K562 (cell line): Measurements from ENCODE around the gene TRNT1. TPM values are rescaled to one million over a fixed set of nuclear protein-coding genes. Genes with fewer than 3 reads are reported as not detected.

Experiments
- BCOR ChIP-seq: fragments of 450-650 bp; IDR thresholded peaks from 2 replicates; pipeline ENCODE4 v1.6.1; 2016
- BRD4 ChIP-seq: fragments of 200-600 bp; sonication (generic); IDR thresholded peaks from 2 replicates; pipeline ENCODE4 v1.6.1; 2017; ENCODE audit warnings: inconsistent platforms
- CREB3L1 ChIP-seq: fragments of 450-650 bp; IDR thresholded peaks from 2 replicates; pipeline ENCODE4 v1.6.1; 2014; ENCODE audit warnings: low read depth, mild to moderate bottlenecking, moderate library complexity, borderline replicate concordance
- DNMT1 ChIP-seq: fragments of 450-650 bp; IDR thresholded peaks from 2 replicates; pipeline ENCODE4 v1.6.1; 2016; ENCODE audit warnings: antibody characterized with exemption, mild to moderate bottlenecking
- ELF2 ChIP-seq: fragments of 250-450 bp; sonication (Bioruptor Pico); IDR thresholded peaks from 2 replicates; pipeline ENCODE4 v1.5.0; 2021; ENCODE audit warnings: mild to moderate bottlenecking
- EWSR1 ChIP-seq: fragments of 450-650 bp; IDR thresholded peaks from 2 replicates; pipeline ENCODE4 v1.6.1; 2018; ENCODE audit warnings: borderline replicate concordance, mild to moderate bottlenecking, low read depth, moderate library complexity; ENCODE audit not compliant: partially characterized antibody
- FOS ChIP-seq: IDR thresholded peaks from 3 replicates; pipeline ENCODE4 v1.6.1; 2011; ENCODE audit not compliant: insufficient read length; ENCODE audit errors: extremely low read depth
- FOXJ3 ChIP-seq: sonication (generic); formaldehyde crosslinking; IDR thresholded peaks from 2 replicates; pipeline ENCODE4 v1.4.0; 2020; ENCODE audit warnings: mild to moderate bottlenecking, missing genetic modification reagents
- MAFG ChIP-seq: fragments of 450-650 bp; conservative IDR thresholded peaks from 2 replicates; pipeline ENCODE4 v1.6.1; 2016; ENCODE audit warnings: missing genetic modification characterization, missing compliant biosample characterization
- MTF1 ChIP-seq: fragments of 250-450 bp; sonication (Bioruptor Pico); IDR thresholded peaks from 2 replicates; pipeline ENCODE4 v1.9.0; 2021; ENCODE audit warnings: moderate library complexity, mild to moderate bottlenecking, inconsistent platforms, borderline replicate concordance
- MYBL2 ChIP-seq, 2 experiments: fragments of 450-650 bp in 1 of 2; sonication (generic) in 1 of 2; formaldehyde crosslinking in 1 of 2; IDR thresholded peaks; 2 replicates each; pipeline versions ENCODE4 v1.6.1 to v1.8.1; 2017 to 2022; ENCODE audit warnings: borderline replicate concordance in 1 of 2, inconsistent platforms in 1 of 2, low read depth in 1 of 2, mild to moderate bottlenecking in 1 of 2, missing genetic modification reagents in 1 of 2, moderate library complexity in 1 of 2
- NCOA2 ChIP-seq, 2 experiments: fragments of 450-650 bp; IDR thresholded peaks; 2 replicates each; pipeline ENCODE4 v1.6.1; 2018; ENCODE audit warnings: mild to moderate bottlenecking in 2 of 2, moderate library complexity in 1 of 2; ENCODE audit not compliant: partially characterized antibody in 2 of 2
- NFYB ChIP-seq: IDR thresholded peaks from 2 replicates; pipeline ENCODE4 v1.6.1; 2011; ENCODE audit warnings: mild to moderate bottlenecking, moderate library complexity; ENCODE audit not compliant: insufficient read length; ENCODE audit errors: extremely low read depth
- PTBP1 ChIP-seq: fragments of 200-400 bp; formaldehyde crosslinking; IDR thresholded peaks from 2 replicates; pipeline ENCODE4 v1.6.1; 2017; ENCODE audit warnings: low read depth, low read length
- STAT5A ChIP-seq: IDR thresholded peaks from 2 replicates; pipeline ENCODE4 v1.6.1; 2012; ENCODE audit warnings: low read length, inconsistent platforms, borderline replicate concordance
- TEAD2 ChIP-seq: fragments of 450-650 bp; IDR thresholded peaks from 2 replicates; pipeline ENCODE4 v1.6.1; 2016; ENCODE audit warnings: missing genetic modification characterization, control low read depth, missing compliant biosample characterization
- TRIM24 ChIP-seq, 2 experiments: fragments of 450-650 bp; IDR thresholded peaks; 2 replicates each; pipeline ENCODE4 v1.6.1; 2016
- USF1 ChIP-seq: sonication (generic); formaldehyde crosslinking; IDR thresholded peaks from 2 replicates; pipeline ENCODE4 v1.9.0; 2022; ENCODE audit warnings: mild to moderate bottlenecking, missing genetic modification reagents
- ZNF143 ChIP-seq: sonication (generic); formaldehyde crosslinking; IDR thresholded peaks from 2 replicates; pipeline ENCODE4 v1.9.0; 2022; ENCODE audit warnings: mild to moderate bottlenecking, missing genetic modification reagents
- ZNF324 ChIP-seq: fragments of 250-450 bp; sonication (Bioruptor Pico); IDR thresholded peaks from 2 replicates; pipeline ENCODE4 v1.4.0; 2020; ENCODE audit warnings: mild to moderate bottlenecking
- ZNF551 ChIP-seq: fragments of 250-450 bp; sonication (Bioruptor Pico); IDR thresholded peaks from 2 replicates; pipeline ENCODE4 v1.5.0; 2021; ENCODE audit warnings: mild to moderate bottlenecking, moderate library complexity
- polyA plus RNA-seq, 8 experiments: library from polyadenylated mRNA; depleted of rRNA in 4 of 8; stranded (reverse) in 5 of 8; unstranded in 3 of 8; fragments of >200 nt; fragmentation: Nextera tagmentation in 2 of 8; fragmentation: Illumina TruSeq in 1 of 8; extraction: Ambion mirVana in 2 of 8; extraction: Trizol in 1 of 8; gene quantifications; 2 replicates each; pipeline versions ENCODE4 v1.2.1 to v1.2.3, GENCODE V29; 2011 to 2014; ENCODE audit warnings: inconsistent platforms in 1 of 8, missing spikeins in 1 of 8
- total RNA-seq, 7 experiments: library from RNA; depleted of rRNA in 6 of 7; stranded (reverse); fragments of >200 nt in 6 of 7; fragmentation: Illumina TruSeq in 2 of 7; extraction: Trizol in 2 of 7; gene quantifications; 2 replicates each; pipeline versions ENCODE4 v1.2.1 to v1.2.3, GENCODE V29; 2011 to 2021; ENCODE audit warnings: low replicate concordance in 1 of 7
- TF ChIP-seq, protein P1 (sequence below): fragments of 450-650 bp; IDR thresholded peaks from 2 replicates; pipeline ENCODE4 v1.6.1; 2017; ENCODE audit warnings: mild to moderate bottlenecking, moderate library complexity
- TF ChIP-seq, protein P2 (sequence below): fragments of 450-650 bp; formaldehyde crosslinking; IDR thresholded peaks from 2 replicates; pipeline ENCODE4 v1.4.0; 2020; ENCODE audit warnings: mild to moderate bottlenecking
- TF ChIP-seq, protein P3 (sequence below): IDR thresholded peaks from 2 replicates; pipeline ENCODE4 v1.6.1; 2011; ENCODE audit not compliant: insufficient read length; ENCODE audit errors: extremely low read depth

The TRNT1 gene
- total and polyA plus RNA-seq, 9 of the 15 experiments (the other 6 are each of a cell fraction or from before 2014, with no cell fraction given) = 38.1 to 58.2 (median 47.4) TPM

GRCh38 chr3:3177861-3178497 lies 51.2 kb downstream of the TRNT1 start (continued):
- TF ChIP-seq PTBP1 = no peak
- no peak for TF ChIP-seq ZNF551 (CRISPR knock-in tag)
- no peak for TF ChIP-seq DNMT1
- TF ChIP-seq MTF1 = no peak
- no peak for TF ChIP-seq NFYB
- TF ChIP-seq, protein P1, sequence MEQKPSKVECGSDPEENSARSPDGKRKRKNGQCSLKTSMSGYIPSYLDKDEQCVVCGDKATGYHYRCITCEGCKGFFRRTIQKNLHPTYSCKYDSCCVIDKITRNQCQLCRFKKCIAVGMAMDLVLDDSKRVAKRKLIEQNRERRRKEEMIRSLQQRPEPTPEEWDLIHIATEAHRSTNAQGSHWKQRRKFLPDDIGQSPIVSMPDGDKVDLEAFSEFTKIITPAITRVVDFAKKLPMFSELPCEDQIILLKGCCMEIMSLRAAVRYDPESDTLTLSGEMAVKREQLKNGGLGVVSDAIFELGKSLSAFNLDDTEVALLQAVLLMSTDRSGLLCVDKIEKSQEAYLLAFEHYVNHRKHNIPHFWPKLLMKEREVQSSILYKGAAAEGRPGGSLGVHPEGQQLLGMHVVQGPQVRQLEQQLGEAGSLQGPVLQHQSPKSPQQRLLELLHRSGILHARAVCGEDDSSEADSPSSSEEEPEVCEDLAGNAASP = no peak
- TF ChIP-seq MAFG (tag) = peak; percentile 24; the same call in 1 of the 2 replicates
- no peak for TF ChIP-seq BCOR
- no peak for TF ChIP-seq TEAD2 (tag)
- TF ChIP-seq CREB3L1 = no peak
- TF ChIP-seq, protein P2, sequence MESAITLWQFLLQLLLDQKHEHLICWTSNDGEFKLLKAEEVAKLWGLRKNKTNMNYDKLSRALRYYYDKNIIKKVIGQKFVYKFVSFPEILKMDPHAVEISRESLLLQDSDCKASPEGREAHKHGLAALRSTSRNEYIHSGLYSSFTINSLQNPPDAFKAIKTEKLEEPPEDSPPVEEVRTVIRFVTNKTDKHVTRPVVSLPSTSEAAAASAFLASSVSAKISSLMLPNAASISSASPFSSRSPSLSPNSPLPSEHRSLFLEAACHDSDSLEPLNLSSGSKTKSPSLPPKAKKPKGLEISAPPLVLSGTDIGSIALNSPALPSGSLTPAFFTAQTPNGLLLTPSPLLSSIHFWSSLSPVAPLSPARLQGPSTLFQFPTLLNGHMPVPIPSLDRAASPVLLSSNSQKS = no peak
- no peak for TF ChIP-seq FOXJ3
- TF ChIP-seq BRD4 = no peak
- no peak for TF ChIP-seq ZNF324 (CRISPR knock-in tag)
- peak; percentile 52 for TF ChIP-seq FOS
- TF ChIP-seq TRIM24 (IDR thresholded peaks at IDR 0.05) = no peak
- TF ChIP-seq, protein P3, sequence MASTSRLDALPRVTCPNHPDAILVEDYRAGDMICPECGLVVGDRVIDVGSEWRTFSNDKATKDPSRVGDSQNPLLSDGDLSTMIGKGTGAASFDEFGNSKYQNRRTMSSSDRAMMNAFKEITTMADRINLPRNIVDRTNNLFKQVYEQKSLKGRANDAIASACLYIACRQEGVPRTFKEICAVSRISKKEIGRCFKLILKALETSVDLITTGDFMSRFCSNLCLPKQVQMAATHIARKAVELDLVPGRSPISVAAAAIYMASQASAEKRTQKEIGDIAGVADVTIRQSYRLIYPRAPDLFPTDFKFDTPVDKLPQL = no peak
- TF ChIP-seq ELF2 (CRISPR knock-in tag) = no peak
- no peak for TF ChIP-seq MYBL2 (IDR thresholded peaks at IDR 0.05; ENCODE audit: low read depth)
- TF ChIP-seq MYBL2 (CRISPR knock-in tag; IDR thresholded peaks at IDR 0.05; ENCODE audit: borderline replicate concordance) = no peak
- TF ChIP-seq EWSR1 = no peak
- no peak for TF ChIP-seq STAT5A
- TF ChIP-seq USF1 (CRISPR knock-in tag) = no peak
- TF ChIP-seq ZNF143 (CRISPR knock-in tag) = no peak
- no peak for TF ChIP-seq NCOA2 (IDR thresholded peaks at IDR 0.05; ENCODE audit: partially characterized antibody in 2 of 2)
